Hematopoietic multipotent progenitor cell treated with erythropoietin and hydrocortisone succinate and interleukin-3 and kit ligand, for 15 days (in vitro differentiated cells): ENCODE results near the gene NLRP12.
"Not testable (repeated sequence)": the region's sequence is repeated elsewhere in the genome, so short reads cannot be mapped to it uniquely, and the experiment has no call there.

ENCODE experiments used
- DNase-seq: peaks from one replicate; pipeline ENCODE4 v3.0.0-alpha.2; 2015; ENCODE audit warnings: low spot score

The NLRP12 gene

DNA sequence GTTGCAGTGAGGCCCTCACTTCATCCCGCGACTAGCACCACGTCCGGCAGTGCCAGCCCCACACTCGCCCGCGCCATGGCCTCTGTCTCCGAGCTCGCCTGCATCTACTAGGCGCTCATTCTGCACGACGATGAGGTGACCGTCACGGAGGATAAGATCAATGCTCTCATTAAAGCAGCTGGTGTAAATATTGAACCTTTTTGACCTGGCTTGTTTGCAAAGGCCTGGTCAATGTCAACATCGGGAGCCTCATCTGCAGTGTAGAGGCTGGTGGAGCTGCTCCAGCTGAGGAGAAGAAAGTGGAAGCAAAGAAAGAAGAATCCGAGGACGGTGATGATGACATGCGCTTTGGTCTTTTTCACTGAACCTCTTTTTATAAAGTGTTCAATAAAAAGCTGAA is 48.6 kb downstream of the NLRP12 start:
- DNase-seq, result no peak

DNA sequence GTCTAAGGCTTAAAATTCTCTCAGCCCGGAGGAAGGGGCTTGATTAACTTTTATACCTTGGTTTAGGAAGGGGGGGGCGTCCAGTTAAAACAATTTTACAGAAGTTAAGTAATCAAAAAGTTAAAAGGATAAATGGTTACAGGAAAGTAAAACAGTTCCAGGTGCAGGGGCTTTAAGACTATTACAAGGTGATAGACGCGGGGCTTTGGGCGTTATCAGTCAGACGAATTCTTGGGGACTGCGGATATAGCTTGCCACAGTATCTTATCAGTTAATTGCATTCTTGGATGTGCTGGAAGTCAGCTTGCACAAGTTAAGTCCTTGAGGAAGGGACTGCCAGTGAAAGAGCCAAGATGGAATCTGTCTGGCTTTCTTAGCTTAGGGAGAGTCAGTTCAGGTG is 49.6 kb downstream of the NLRP12 start:
- DNase-seq, result not testable (repeated sequence)

- no peak for DNase-seq
Measured at GRCh38 chr19:53773999-53774398, 50.1 kb downstream of the NLRP12 start.

DNA sequence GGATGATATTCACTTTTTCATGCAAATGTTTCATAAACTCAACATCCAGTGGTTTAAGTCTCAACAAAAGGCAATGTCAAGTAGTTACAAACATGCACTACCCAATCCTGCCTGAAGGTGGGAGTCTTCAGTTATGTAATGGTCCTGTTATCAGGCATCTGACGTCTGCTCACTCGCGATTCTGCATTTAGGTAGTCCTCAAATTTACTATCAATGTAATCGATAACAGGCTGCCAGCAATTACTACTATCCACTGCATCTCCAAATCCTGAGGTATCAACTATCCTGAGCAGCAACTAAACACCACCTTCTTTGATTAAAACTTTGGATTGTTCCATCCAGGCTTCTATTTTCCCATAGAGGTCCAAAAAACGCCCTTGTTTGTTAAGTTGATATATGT is 51.2 kb downstream of the NLRP12 start:
- peak; percentile 22 for DNase-seq

DNA sequence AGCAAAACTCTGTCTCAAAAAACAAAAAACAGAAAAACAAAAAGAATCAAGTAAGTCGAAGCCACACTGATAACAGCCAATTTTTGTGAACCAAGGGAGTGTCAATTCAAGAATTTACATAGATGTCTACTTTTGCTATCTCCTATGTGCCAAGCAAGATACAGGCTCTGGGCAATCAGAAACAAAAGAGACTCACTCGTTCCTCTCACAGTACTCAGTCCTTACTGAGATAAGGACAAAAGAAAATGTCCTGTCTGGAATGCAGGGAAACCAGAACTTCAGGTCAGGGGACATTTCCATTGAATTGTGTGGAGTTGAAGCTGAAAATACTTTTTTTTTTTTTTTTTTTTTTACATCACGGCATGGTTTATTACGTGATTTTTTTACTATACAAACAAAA is 53.0 kb downstream of the NLRP12 start:
- no peak for DNase-seq

GRCh38 chr19:53769696-53770309 is 54.3 kb downstream of the NLRP12 start:
- DNase-seq, result not testable (repeated sequence)

DNA sequence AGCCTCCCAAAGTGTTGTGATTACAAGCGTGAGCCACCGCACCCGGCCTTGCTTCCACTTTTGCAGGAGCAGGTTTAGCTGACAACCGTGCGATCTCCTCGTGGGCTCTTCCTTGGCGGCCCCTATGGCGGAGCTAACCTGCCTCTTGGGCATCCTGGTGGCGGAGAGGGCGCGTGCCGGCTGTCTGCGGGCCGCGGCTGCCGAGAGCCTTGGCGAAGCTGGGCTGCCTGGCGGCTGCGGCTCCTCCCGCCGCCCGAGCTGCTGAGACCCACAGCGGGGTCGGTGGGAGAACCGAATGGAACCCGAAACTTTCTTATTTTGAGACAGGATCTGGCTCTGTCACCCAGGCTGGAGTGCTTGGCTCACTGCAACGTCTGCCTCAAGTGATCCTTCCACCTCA is 55.7 kb downstream of the NLRP12 start:
- DNase-seq, result no peak

GRCh38 chr19:53758991-53759390 is 65.1 kb downstream of the NLRP12 start:
- not testable (repeated sequence) for DNase-seq
